Measurements from ENCODE around the gene IFI6.

DNA sequence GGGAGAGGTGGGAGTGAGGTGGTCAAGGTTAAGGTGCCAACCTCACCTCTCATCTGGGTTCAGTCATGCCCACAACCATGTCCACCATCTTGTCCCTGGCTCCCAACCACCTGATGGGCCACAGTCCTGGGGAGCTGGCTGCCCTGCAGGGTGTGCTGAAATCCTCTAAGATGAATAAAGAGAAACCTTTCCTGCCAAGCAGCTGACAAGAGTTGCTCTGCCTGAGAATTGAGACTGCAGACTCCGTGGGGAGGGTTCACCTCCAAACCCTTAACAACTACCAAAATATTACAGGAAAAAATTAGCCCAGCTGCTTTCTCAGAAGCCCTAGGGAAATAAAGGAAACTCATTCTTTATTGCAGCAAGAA, 21.8 kb downstream of the IFI6 start:
- TF ChIP-seq, protein P1, sequence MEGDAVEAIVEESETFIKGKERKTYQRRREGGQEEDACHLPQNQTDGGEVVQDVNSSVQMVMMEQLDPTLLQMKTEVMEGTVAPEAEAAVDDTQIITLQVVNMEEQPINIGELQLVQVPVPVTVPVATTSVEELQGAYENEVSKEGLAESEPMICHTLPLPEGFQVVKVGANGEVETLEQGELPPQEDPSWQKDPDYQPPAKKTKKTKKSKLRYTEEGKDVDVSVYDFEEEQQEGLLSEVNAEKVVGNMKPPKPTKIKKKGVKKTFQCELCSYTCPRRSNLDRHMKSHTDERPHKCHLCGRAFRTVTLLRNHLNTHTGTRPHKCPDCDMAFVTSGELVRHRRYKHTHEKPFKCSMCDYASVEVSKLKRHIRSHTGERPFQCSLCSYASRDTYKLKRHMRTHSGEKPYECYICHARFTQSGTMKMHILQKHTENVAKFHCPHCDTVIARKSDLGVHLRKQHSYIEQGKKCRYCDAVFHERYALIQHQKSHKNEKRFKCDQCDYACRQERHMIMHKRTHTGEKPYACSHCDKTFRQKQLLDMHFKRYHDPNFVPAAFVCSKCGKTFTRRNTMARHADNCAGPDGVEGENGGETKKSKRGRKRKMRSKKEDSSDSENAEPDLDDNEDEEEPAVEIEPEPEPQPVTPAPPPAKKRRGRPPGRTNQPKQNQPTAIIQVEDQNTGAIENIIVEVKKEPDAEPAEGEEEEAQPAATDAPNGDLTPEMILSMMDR (IDR thresholded peaks at IDR 0.05), result no peak
- TF ChIP-seq POLR2A (IDR thresholded peaks at IDR 0.05), result no peak

All from thyroid gland (tissue), 4 donors.